NCI-H526 treated with DMSO at 0.1 percent for 48 hours (cell line): ENCODE measurements around the gene TOP2B.

ENCODE experiments used
- DNase-seq: peaks from one replicate; lab custom pipeline; 2025; lab: John Stamatoyannopoulos, UW

TOP2B gene

GRCh38 chr3:25673738-25674298 lies 9.1 kb upstream of the TOP2B start:
- no peak for DNase-seq

- no peak for DNase-seq
These were observed 891 bp upstream of the TOP2B start for GRCh38 chr3:25665315-25666280.

- DNase-seq = peak; percentile 49
These were observed 567 bp downstream of the TOP2B start for GRCh38 chr3:25663869-25664811.

GRCh38 chr3:25663347-25663868 lies 1.3 kb downstream of the TOP2B start:
- DNase-seq = peak; percentile 49

- DNase-seq = no peak
These were observed 1.9 kb downstream of the TOP2B start for GRCh38 chr3:25662736-25663320.

GRCh38 chr3:25661694-25662437 lies 2.8 kb downstream of the TOP2B start:
- no peak for DNase-seq

- peak; percentile 8 for DNase-seq
These were observed 5.9 kb downstream of the TOP2B start for GRCh38 chr3:25658836-25659235.

- DNase-seq = no peak
These were observed 7.4 kb downstream of the TOP2B start for GRCh38 chr3:25657293-25657692.

GRCh38 chr3:25655659-25656058 lies 9.0 kb downstream of the TOP2B start:
- no peak for DNase-seq

GRCh38 chr3:25654576-25654975 lies 10.1 kb downstream of the TOP2B start:
- DNase-seq = no peak

- DNase-seq = no peak
These were observed 11.4 kb downstream of the TOP2B start for GRCh38 chr3:25653322-25653721.

- no peak for DNase-seq
These were observed 11.8 kb downstream of the TOP2B start for GRCh38 chr3:25652921-25653320.

- DNase-seq = no peak
These were observed 15.5 kb downstream of the TOP2B start for GRCh38 chr3:25648925-25649830.

GRCh38 chr3:25648107-25648535 lies 16.6 kb downstream of the TOP2B start:
- DNase-seq = peak; percentile 62

GRCh38 chr3:25635038-25635437 lies 29.7 kb downstream of the TOP2B start:
- DNase-seq = no peak

GRCh38 chr3:25633919-25634318 lies 30.8 kb downstream of the TOP2B start:
- no peak for DNase-seq

GRCh38 chr3:25631989-25632388 lies 32.7 kb downstream of the TOP2B start:
- DNase-seq = no peak

- DNase-seq = no peak
These were observed 43.6 kb downstream of the TOP2B start for GRCh38 chr3:25621087-25621486.

GRCh38 chr3:25620493-25620892 lies 44.2 kb downstream of the TOP2B start:
- no peak for DNase-seq

- no peak for DNase-seq
These were observed 45.3 kb downstream of the TOP2B start for GRCh38 chr3:25619382-25619781.
